Measurements from ENCODE around the gene PPP4R4.

The PPP4R4 gene

DNA sequence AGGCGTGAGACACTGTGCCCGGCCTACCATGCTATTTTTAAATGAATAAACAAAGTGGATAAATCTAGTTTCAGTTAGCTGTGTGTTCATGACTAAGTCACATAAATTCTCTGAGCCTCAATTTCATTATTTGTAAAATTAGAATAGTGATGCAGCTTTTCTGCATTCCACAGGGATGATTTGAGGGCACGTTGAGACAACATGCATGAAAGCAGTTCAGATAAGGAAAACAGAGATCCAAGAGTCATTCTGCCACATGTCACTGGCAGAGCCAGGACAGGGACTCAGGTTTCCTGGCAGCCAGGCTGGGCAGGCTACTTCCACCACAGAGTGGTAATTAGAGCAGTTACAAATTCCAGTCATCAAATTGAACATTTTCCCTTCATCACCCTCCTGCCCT is 2.9 kb upstream of the PPP4R4 start:
- H3K4me3 ChIP-seq (replicated peaks; ENCODE audit: insufficient read depth, low read length) = no peak overlapping the region
- no peak for DNase-seq (ENCODE audit: low read depth in 1 of 2, low spot score in 1 of 2)
- no peak overlapping the region for H3K27ac ChIP-seq (replicated peaks)
- TF ChIP-seq REST (IDR thresholded peaks at IDR 0.05; ENCODE audit: insufficient replicate concordance, low read depth) (no peak), SPI1 (IDR thresholded peaks at IDR 0.05; ENCODE audit: borderline replicate concordance, low read depth) (no peak), GABPA (IDR thresholded peaks at IDR 0.05; ENCODE audit: low read depth) (no peak), POLR2AphosphoS5 (IDR thresholded peaks at IDR 0.05; ENCODE audit: low read depth) (no peak), CTCF (IDR thresholded peaks at IDR 0.05; ENCODE audit: insufficient read depth, low read length) (no peak)
- peaks cover 35% of the 10 kb centered on the region for H3K27me3 ChIP-seq (ENCODE audit: insufficient read depth, poor library complexity, severe bottlenecking)

DNA sequence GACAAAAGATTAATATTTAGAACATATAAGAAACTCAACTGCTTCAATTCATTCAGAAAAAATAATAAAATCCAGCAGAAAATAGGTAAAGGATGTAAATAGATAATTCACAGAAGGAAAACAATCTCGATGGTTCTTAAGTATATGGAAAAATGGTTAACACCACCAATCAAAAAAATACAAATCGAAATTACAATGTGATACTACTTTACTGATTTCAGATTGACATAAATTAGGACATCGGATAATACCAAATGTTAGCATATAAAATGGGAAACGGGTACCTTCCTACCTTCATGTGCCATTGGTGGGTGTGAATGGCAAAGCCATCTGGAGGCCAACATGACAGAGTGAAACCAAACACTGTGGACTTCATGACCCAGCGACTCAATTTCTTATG is 1.6 kb upstream of the PPP4R4 start:
- Histone ChIP-seq H3K27ac (replicated peaks) (no peak overlapping the region), H3K27me3 (ENCODE audit: insufficient read depth, poor library complexity, severe bottlenecking) (peaks cover 41% of the 10 kb centered on the region), H3K4me3 (replicated peaks; ENCODE audit: insufficient read depth, low read length) (no peak overlapping the region)
- TF ChIP-seq GABPA (IDR thresholded peaks at IDR 0.05; ENCODE audit: low read depth) = no peak
- TF ChIP-seq SPI1 (IDR thresholded peaks at IDR 0.05; ENCODE audit: borderline replicate concordance, low read depth) = no peak
- no peak for DNase-seq (ENCODE audit: low read depth in 1 of 2, low spot score in 1 of 2)

DNA sequence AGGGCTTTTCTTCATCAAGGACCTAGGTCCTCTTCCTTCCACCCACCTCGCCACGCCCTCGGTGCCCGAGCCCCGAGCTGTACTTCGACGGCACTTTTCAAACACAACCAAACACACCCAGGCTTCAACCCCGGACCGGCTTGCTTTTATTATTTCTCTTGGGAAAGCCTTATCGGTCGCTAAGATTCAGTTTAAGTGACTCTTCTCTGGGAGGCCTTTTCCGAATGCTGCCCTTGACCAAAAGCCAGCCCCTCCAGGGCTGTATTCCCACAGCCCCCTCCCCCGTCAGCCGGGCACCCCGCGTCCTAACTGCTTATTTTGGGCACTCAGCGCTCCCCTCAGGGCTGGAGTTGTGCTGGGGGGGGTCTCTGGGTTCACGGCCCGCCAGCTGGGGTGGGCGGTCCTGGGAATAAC is 644 bp upstream of the PPP4R4 start:
- TF ChIP-seq GABPA (IDR thresholded peaks at IDR 0.05; ENCODE audit: low read depth) = no peak
- no peak for TF ChIP-seq REST (IDR thresholded peaks at IDR 0.05; ENCODE audit: insufficient replicate concordance, low read depth)
- TF ChIP-seq SPI1 (IDR thresholded peaks at IDR 0.05; ENCODE audit: borderline replicate concordance, low read depth) = no peak
- no peak for TF ChIP-seq CTCF (IDR thresholded peaks at IDR 0.05; ENCODE audit: insufficient read depth, low read length)
- no peak for TF ChIP-seq POLR2AphosphoS5 (IDR thresholded peaks at IDR 0.05; ENCODE audit: low read depth)
- H3K27me3 ChIP-seq (ENCODE audit: insufficient read depth, poor library complexity, severe bottlenecking) = peaks cover 44% of the 10 kb centered on the region
- H3K27ac ChIP-seq (replicated peaks) = no peak overlapping the region
- H3K4me3 ChIP-seq (replicated peaks; ENCODE audit: insufficient read depth, low read length) = peak overlapping the region; percentile 44
- DNase-seq (ENCODE audit: low read depth in 1 of 2, low spot score in 1 of 2) = no peak

DNA sequence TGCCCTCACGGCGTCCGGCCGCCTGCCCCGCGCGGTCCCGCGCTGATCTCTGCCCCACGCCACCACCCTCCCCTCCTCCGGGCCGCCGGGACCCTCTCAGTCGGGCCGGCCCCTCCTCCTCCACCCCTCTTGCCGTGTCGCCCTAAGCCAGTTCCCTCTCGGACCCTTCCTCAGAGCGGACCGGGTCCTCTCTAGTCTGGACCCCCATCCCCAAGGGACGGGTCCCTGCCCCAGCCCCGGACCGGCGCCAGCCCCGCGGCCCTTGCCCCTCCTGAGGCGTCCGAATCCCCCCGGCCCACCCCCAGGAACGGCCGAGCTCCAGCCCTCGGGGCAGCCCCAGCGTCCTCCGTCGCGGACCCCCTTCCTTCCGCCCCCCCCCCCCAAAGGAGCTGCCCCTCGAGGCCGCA is 485 bp downstream of the PPP4R4 start:
- Histone ChIP-seq H3K27me3 (ENCODE audit: insufficient read depth, poor library complexity, severe bottlenecking) (peaks cover 53% of the 10 kb centered on the region), H3K27ac (replicated peaks) (no peak overlapping the region), H3K4me3 (replicated peaks; ENCODE audit: insufficient read depth, low read length) (peak overlapping the region; percentile 44)
- TF ChIP-seq GABPA (IDR thresholded peaks at IDR 0.05; ENCODE audit: low read depth) (no peak), CTCF (IDR thresholded peaks at IDR 0.05; ENCODE audit: insufficient read depth, low read length) (no peak), SPI1 (IDR thresholded peaks at IDR 0.05; ENCODE audit: borderline replicate concordance, low read depth) (no peak), POLR2AphosphoS5 (IDR thresholded peaks at IDR 0.05; ENCODE audit: low read depth) (no peak), REST (IDR thresholded peaks at IDR 0.05; ENCODE audit: insufficient replicate concordance, low read depth) (no peak)
- DNase-seq (ENCODE audit: low read depth in 1 of 2, low spot score in 1 of 2) = no peak

Measured in HL-60 (cell line).